ENCODE measurements around the gene GHITM. TPM values are rescaled to one million over a fixed set of nuclear protein-coding genes. Genes with fewer than 3 reads are reported as not detected.
"Not testable (repeated sequence)": the region's sequence is repeated elsewhere in the genome, so short reads cannot be mapped to it uniquely, and the experiment has no call there.

The GHITM gene
- total RNA-seq, 1 donor from 2014 or later, result 192 TPM

- DNase-seq, result no peak
Measured at GRCh38 chr10:84176836-84177474, 37.6 kb downstream of the GHITM start.

- DNase-seq, result no peak
Measured at GRCh38 chr10:84177541-84178141, 38.3 kb downstream of the GHITM start.

GRCh38 chr10:84178160-84178609 lies 38.9 kb downstream of the GHITM start:
- DNase-seq, result no peak

GRCh38 chr10:84179059-84179710 lies 39.9 kb downstream of the GHITM start:
- no peak for DNase-seq

- not testable (repeated sequence) for DNase-seq
Measured at GRCh38 chr10:84180386-84180785, 41.1 kb downstream of the GHITM start.

GRCh38 chr10:84181631-84182030 lies 42.3 kb downstream of the GHITM start:
- DNase-seq, result no peak

GRCh38 chr10:84184517-84184916 lies 45.2 kb downstream of the GHITM start:
- no peak for DNase-seq

- no peak for DNase-seq
Measured at GRCh38 chr10:84185526-84186175, 46.3 kb downstream of the GHITM start.

GRCh38 chr10:84188815-84189214 lies 49.5 kb downstream of the GHITM start:
- DNase-seq, result no peak

GRCh38 chr10:84190621-84191020 lies 51.3 kb downstream of the GHITM start:
- DNase-seq, result no peak

GRCh38 chr10:84191106-84191505 lies 51.8 kb downstream of the GHITM start:
- DNase-seq, result no peak

- no peak for DNase-seq
Measured at GRCh38 chr10:84193327-84193726, 54.0 kb downstream of the GHITM start.

GRCh38 chr10:84193846-84194423 lies 54.6 kb downstream of the GHITM start:
- DNase-seq, result no peak

- DNase-seq, result peak; percentile 7
Measured at GRCh38 chr10:84194424-84195043, 55.2 kb downstream of the GHITM start, which contains the start of gene CDHR1. CDHR1 (plus strand) TSS chr10:84194537; CDS start chr10:84194761, 224 bp downstream.

GRCh38 chr10:84195044-84195830 lies 55.9 kb downstream of the GHITM start:
- DNase-seq, result no peak

GRCh38 chr10:84196083-84196482 lies 56.8 kb downstream of the GHITM start:
- DNase-seq, result no peak

GRCh38 chr10:84196941-84197340 lies 57.6 kb downstream of the GHITM start:
- DNase-seq, result no peak

- DNase-seq, result no peak
Measured at GRCh38 chr10:84197643-84198042, 58.3 kb downstream of the GHITM start.

GRCh38 chr10:84198206-84198915 lies 59.1 kb downstream of the GHITM start:
- DNase-seq, result no peak

- DNase-seq, result no peak
Measured at GRCh38 chr10:84200537-84201243, 61.4 kb downstream of the GHITM start.

Measured in dermis blood vessel endothelial cell (primary cell).